ENCODE data around the gene UBXN11.

The UBXN11 gene

DNA sequence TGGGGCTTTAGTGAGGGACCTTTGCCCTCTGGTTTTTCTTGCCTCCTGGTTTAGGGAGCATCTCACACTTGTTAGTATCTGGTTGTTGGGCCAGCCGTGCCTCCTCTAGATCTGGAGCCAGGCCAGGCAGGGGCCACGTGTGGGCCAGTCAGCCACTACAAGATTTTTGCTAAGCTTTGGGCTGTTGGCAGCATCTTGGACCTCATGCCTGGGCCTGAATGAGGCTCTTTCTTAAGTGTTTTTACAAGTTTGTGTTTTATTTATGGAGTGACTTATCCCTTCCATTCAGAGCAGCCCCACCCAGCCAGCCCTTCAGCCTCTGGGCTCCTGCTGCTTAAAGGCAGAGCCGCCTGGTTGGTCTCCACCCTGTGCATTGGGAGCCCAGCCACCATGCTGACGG lies 28.1 kb downstream of the UBXN11 start:
- TF ChIP-seq, protein P1, sequence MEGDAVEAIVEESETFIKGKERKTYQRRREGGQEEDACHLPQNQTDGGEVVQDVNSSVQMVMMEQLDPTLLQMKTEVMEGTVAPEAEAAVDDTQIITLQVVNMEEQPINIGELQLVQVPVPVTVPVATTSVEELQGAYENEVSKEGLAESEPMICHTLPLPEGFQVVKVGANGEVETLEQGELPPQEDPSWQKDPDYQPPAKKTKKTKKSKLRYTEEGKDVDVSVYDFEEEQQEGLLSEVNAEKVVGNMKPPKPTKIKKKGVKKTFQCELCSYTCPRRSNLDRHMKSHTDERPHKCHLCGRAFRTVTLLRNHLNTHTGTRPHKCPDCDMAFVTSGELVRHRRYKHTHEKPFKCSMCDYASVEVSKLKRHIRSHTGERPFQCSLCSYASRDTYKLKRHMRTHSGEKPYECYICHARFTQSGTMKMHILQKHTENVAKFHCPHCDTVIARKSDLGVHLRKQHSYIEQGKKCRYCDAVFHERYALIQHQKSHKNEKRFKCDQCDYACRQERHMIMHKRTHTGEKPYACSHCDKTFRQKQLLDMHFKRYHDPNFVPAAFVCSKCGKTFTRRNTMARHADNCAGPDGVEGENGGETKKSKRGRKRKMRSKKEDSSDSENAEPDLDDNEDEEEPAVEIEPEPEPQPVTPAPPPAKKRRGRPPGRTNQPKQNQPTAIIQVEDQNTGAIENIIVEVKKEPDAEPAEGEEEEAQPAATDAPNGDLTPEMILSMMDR (IDR thresholded peaks at IDR 0.05) = no peak

DNA sequence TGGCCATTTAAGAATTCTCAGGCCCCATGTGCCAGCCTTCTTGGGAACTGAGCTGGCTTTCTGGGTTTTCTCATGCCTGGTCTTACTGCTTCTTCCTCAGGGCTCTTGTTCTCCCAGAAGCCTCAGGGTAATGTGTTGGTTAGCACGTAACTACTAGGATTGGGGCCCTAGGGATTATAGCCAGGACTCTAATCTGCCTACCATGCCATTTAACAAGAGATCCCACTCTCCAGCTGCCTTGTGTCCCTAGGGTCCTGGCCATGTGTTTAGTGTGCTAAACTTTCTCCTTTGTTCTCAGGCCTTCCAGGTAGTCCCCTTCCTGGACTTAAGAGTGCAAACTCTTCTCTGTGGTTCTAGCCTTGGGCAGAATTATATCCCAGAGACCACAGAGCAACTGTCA lies 28.7 kb downstream of the UBXN11 start:
- TF ChIP-seq, protein P1 (IDR thresholded peaks at IDR 0.05) = no peak

DNA sequence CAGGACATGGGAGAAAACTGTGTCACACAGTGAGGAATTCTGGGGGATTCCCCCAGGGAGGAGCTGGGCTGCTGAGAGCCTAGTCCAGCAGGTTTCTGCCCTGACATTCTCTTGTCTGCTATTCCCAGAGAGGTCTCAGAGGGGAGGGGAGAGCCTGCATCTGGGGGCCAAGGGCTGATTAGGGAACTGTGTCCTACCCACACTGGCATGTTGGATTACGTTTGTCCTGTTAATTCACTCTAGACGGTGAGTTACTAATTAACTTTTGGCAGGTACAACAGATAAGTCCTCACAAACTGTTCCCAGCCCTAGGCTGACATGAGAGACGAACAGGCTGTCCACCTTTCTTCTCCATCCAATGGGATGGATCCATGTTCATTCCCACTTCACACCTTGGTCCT lies 29.2 kb downstream of the UBXN11 start:
- TF ChIP-seq, protein P1 (IDR thresholded peaks at IDR 0.05) = no peak

- TF ChIP-seq, protein P1 (IDR thresholded peaks at IDR 0.05) = no peak
These were observed 30.0 kb downstream of the UBXN11 start for GRCh38 chr1:26276432-26276838.

DNA sequence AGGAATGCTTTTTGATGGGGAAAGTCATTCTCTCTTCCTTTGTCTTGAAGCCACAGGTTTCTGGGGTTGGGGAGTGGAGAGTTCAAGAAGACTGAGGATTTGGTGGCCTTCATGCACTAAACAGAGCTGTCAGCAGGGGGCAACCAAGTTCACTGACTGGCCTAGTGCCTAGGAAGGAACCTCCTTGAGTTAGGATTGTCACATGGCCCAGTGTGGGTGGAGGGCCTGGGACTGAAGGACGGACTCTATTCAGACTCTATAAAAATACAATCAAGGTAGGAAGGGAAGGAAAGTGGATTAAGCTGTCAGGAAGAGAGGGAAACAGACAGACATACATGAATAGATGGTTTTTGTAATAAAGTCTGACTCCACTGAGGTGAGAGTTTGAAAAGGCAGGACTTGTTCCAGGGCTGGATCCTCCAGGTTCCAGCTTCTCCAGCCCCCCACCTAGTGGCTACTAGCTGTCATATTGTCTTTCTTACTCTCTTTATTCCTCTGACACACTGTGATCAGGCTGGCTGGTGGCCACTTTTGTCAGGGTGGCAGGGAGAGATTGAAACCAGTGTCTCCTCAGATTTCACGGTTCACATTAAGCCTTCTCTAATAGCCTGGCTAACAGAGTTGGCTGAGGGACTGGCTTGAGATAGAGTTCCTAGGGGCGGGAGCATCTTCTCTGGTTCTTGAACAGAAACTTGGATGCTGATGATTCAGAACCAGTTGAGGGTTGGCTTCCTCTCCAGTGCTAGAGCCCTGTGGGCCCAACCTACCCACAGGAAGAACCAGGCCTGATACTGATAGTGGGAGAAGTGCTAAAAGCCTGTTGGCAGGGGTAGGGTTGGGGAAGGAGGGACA lies 30.6 kb downstream of the UBXN11 start:
- TF ChIP-seq, protein P1 (IDR thresholded peaks at IDR 0.05) = peak; percentile 69

- TF ChIP-seq, protein P1 (IDR thresholded peaks at IDR 0.05) = no peak
These were observed 31.5 kb downstream of the UBXN11 start for GRCh38 chr1:26274801-26275425.

GRCh38 chr1:26269198-26269550 lies 37.3 kb downstream of the UBXN11 start:
- TF ChIP-seq, protein P1 (IDR thresholded peaks at IDR 0.05) = no peak
